ENCODE data around the gene SLC22A12. TPM values are rescaled to one million over a fixed set of nuclear protein-coding genes. Genes with fewer than 3 reads are reported as not detected.

The SLC22A12 gene
- total RNA-seq, 1 experiment from 2014 or later, result not detected

DNA sequence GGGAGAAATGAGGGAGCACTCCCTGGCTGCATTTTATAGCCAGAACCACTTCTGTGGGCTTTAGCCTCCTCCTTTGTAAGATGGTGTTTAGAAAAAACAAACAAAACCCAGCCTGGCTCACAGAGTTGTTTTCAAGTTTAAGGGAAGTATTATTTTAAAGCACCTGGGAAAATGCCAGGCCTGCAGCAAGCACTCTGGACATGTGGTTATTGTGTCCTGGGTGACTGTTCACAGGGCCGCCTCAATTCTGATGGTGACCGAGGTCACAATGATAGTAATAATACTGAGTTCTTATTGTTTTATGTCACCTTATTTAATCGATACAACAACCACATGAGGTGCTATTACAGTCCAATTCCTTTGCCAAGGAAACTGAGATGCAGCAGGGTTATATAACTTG is 20.7 kb upstream of the SLC22A12 start:
- no peaks in the 10 kb centered on the region for H4K20me1 ChIP-seq (ENCODE audit: low read length)
- no peak overlapping the region for H3K9ac ChIP-seq (ENCODE audit: low read length)
- no TSS peak for BruUV-seq (replicated peaks)
- no peaks in the 10 kb centered on the region for H3K9me2 ChIP-seq (replicated peaks; ENCODE audit: low read length)
- ATAC-seq (no peak), DNase-seq (no peak)
- H3K4me3 ChIP-seq (ENCODE audit: low read length), result no peak overlapping the region
- intact Hi-C loops (cut with micrococcal nuclease), result no loop called here
- ChIA-PET CTCF (no interaction called here), POLR2A (ENCODE audit: unreplicated experiment) (no interaction called here)
- H2AFZ ChIP-seq (ENCODE audit: low read length), result no peak overlapping the region
- peaks cover 33% of the 10 kb centered on the region for H3K27me3 ChIP-seq (ENCODE audit: low read length)
- H3F3A ChIP-seq (ENCODE audit: low read length, unreplicated experiment), result no peaks in the 10 kb centered on the region
- 0 out of 2 replicates have a peak, but pooled peaks cover 9% of the 10 kb centered on the region for H3K4me1 ChIP-seq (ENCODE audit: insufficient read depth, low read length)
- no peak overlapping the region for H3K27ac ChIP-seq (ENCODE audit: low read length)
- no peaks in the 10 kb centered on the region for H3K79me2 ChIP-seq (ENCODE audit: low read length)
- TF ChIP-seq, protein P1, sequence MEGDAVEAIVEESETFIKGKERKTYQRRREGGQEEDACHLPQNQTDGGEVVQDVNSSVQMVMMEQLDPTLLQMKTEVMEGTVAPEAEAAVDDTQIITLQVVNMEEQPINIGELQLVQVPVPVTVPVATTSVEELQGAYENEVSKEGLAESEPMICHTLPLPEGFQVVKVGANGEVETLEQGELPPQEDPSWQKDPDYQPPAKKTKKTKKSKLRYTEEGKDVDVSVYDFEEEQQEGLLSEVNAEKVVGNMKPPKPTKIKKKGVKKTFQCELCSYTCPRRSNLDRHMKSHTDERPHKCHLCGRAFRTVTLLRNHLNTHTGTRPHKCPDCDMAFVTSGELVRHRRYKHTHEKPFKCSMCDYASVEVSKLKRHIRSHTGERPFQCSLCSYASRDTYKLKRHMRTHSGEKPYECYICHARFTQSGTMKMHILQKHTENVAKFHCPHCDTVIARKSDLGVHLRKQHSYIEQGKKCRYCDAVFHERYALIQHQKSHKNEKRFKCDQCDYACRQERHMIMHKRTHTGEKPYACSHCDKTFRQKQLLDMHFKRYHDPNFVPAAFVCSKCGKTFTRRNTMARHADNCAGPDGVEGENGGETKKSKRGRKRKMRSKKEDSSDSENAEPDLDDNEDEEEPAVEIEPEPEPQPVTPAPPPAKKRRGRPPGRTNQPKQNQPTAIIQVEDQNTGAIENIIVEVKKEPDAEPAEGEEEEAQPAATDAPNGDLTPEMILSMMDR (conservative IDR thresholded peaks at IDR 0.05; ENCODE audit: low read depth, low read length), result no peak
- no peak for TF ChIP-seq EZH2 (IDR thresholded peaks at IDR 0.05; ENCODE audit: low read length, unreplicated experiment)
- no peaks in the 10 kb centered on the region for H3K9me3 ChIP-seq (ENCODE audit: low read length)
- no peak overlapping the region for H3K4me2 ChIP-seq (ENCODE audit: low read length)
- H3K36me3 ChIP-seq (ENCODE audit: low read depth, low read length), result no peaks in the 10 kb centered on the region

DNA sequence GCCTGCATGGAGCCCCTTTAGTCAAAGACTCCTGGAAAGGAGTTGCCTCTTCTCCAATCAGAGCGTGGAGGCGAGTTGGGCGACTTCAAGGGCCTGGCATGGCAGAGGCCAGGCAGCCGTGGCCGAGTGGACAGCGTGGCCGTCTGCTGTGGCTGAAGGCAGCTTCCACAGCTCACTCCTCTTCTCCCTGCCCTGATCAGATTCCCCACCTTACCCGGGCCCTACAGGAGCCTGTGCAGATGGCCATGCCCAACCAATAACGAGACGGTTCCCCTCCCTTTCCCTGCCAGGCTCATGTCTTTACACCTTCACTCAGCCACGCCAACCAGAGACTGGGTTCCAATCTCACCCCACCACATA is 20.0 kb upstream of the SLC22A12 start:
- 0 out of 2 replicates have a peak, but pooled peaks cover 8% of the 10 kb centered on the region for H3K4me1 ChIP-seq (ENCODE audit: insufficient read depth, low read length)
- TF ChIP-seq, protein P1 (conservative IDR thresholded peaks at IDR 0.05; ENCODE audit: low read depth, low read length), result no peak
- TF ChIP-seq EZH2 (IDR thresholded peaks at IDR 0.05; ENCODE audit: low read length, unreplicated experiment) (no peak), EZH2phosphoT487 (IDR thresholded peaks at IDR 0.05; ENCODE audit: borderline replicate concordance, low read length) (no peak)
- H3K79me2 ChIP-seq (ENCODE audit: low read length), result no peaks in the 10 kb centered on the region
- no peak overlapping the region for H3K4me2 ChIP-seq (ENCODE audit: low read length)
- DNase-seq (no peak), ATAC-seq (no peak)
- BruUV-seq (replicated peaks), result no TSS peak
- H3K27ac ChIP-seq (ENCODE audit: low read length), result no peak overlapping the region
- no peaks in the 10 kb centered on the region for H3K36me3 ChIP-seq (ENCODE audit: low read depth, low read length)
- no peak overlapping the region for H2AFZ ChIP-seq (ENCODE audit: low read length)
- H3K4me3 ChIP-seq (ENCODE audit: low read length), result no peak overlapping the region
- intact Hi-C loops (cut with micrococcal nuclease), result no loop called here
- no peak overlapping the region for H3K9ac ChIP-seq (ENCODE audit: low read length)
- no peaks in the 10 kb centered on the region for H4K20me1 ChIP-seq (ENCODE audit: low read length)
- H3K27me3 ChIP-seq (ENCODE audit: low read length), result peaks cover 38% of the 10 kb centered on the region
- ChIA-PET POLR2A (ENCODE audit: unreplicated experiment) (no interaction called here), CTCF (no interaction called here)
- H3F3A ChIP-seq (ENCODE audit: low read length, unreplicated experiment), result no peaks in the 10 kb centered on the region
- no peaks in the 10 kb centered on the region for H3K9me2 ChIP-seq (replicated peaks; ENCODE audit: low read length)
- no peaks in the 10 kb centered on the region for H3K9me3 ChIP-seq (ENCODE audit: low read length)

DNA sequence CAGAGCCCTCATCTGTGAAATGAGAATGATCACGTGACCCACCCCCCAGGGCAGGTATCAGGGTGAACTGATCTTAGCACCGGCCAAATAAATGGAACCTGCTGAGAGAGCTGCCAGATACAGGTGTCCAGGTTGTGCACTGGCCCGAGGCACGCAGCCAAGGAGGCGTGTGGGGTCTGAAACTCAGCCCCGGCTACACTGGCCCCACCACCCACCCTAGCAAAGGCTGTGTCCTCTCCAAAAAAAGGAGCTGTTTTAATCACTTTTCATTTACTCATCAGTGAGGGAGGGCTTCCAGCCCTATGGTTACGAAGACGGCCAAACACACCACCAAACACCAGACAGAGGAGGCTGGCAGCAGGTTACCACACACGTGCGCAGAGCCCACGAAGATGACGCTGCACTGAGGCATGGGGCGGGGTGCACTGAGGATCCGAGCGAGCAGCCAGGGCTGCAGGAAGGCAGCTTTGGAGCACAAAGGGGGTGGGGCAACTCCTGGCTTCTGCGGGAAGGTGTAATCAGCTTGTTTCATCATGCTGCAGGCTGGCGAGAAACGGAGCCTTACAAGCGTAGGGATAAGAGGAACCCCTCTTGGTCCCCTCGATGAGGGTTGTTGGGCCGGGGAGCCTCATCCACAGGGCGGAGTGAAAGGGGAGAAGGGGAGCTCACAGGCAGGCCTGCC is 19.5 kb upstream of the SLC22A12 start:
- Histone ChIP-seq H2AFZ (ENCODE audit: low read length) (no peak overlapping the region), H3K9me2 (replicated peaks; ENCODE audit: low read length) (no peaks in the 10 kb centered on the region), H3K36me3 (ENCODE audit: low read depth, low read length) (no peaks in the 10 kb centered on the region), H3K4me3 (ENCODE audit: low read length) (no peak overlapping the region), H3K27me3 (ENCODE audit: low read length) (peaks cover 38% of the 10 kb centered on the region), H3K79me2 (ENCODE audit: low read length) (no peaks in the 10 kb centered on the region), H3F3A (ENCODE audit: low read length, unreplicated experiment) (no peaks in the 10 kb centered on the region), H4K20me1 (ENCODE audit: low read length) (no peaks in the 10 kb centered on the region), H3K4me1 (ENCODE audit: insufficient read depth, low read length) (0 out of 2 replicates have a peak, but pooled peaks cover 4% of the 10 kb centered on the region), H3K9me3 (ENCODE audit: low read length) (no peaks in the 10 kb centered on the region), H3K9ac (ENCODE audit: low read length) (no peak overlapping the region), H3K27ac (ENCODE audit: low read length) (no peak overlapping the region), H3K4me2 (ENCODE audit: low read length) (no peak overlapping the region)
- TF ChIP-seq EZH2phosphoT487 (IDR thresholded peaks at IDR 0.05; ENCODE audit: borderline replicate concordance, low read length) (no peak), EZH2 (IDR thresholded peaks at IDR 0.05; ENCODE audit: low read length, unreplicated experiment) (no peak)
- TF ChIP-seq, protein P1 (conservative IDR thresholded peaks at IDR 0.05; ENCODE audit: low read depth, low read length), result no peak
- CTCF ChIA-PET, result no interaction called here
- intact Hi-C loops (cut with micrococcal nuclease), result no loop called here
- BruUV-seq (replicated peaks), result no TSS peak
- DNase-seq (no peak), ATAC-seq (no peak)
- POLR2A ChIA-PET (ENCODE audit: unreplicated experiment), result no interaction called here
